H1 (cell line): ENCODE results near the gene CFAP58. TPM values are rescaled to one million over a fixed set of nuclear protein-coding genes. Genes with fewer than 3 reads are reported as not detected.

Source experiments
- CTCF ChIA-PET: fragments of 300-600 bp; sonication (Branson Sonifier 250); formaldehyde crosslinking; loops from one replicate; lab custom pipeline; 2021; ENCODE audit not compliant: partially characterized antibody; lab: Charles Lee
- POLR2A ChIA-PET: fragments of 300-600 bp; sonication (Branson Sonifier 250); formaldehyde crosslinking; loops from one replicate; lab custom pipeline; 2021; ENCODE audit warnings: inconsistent platforms; ENCODE audit not compliant: partially characterized antibody; lab: Charles Lee
- DNase-seq, 2 experiments: peaks; one replicate each; pipeline versions ENCODE4 v3.0.0 to v3.0.0-alpha.2; 2010 to 2022; ENCODE audit warnings: low spot score in 2 of 2, low read depth in 1 of 2, mixed read lengths in 1 of 2
- FAIRE-seq: peaks from 2 replicates; lab custom pipeline; 2011; peaks lifted over from hg19 to GRCh38; lab: Jason Lieb, UNC
- H2AFZ ChIP-seq: 2 replicates; pipeline ENCODE4 v1.8.1; 2012; ENCODE audit warnings: low read length, inconsistent platforms
- H2AK5ac ChIP-seq: 2 replicates; pipeline ENCODE4 v1.6.1; 2013; ENCODE audit warnings: low read depth, low read length
- H2BK120ac ChIP-seq: replicated peaks from 2 replicates; pipeline ENCODE3; 2013; ENCODE audit warnings: low read depth, low read length, inconsistent platforms
- H2BK12ac ChIP-seq: 2 replicates; pipeline ENCODE4 v1.6.1; 2013; ENCODE audit warnings: low read depth, low read length
- H2BK15ac ChIP-seq: 2 replicates; pipeline ENCODE4 v1.6.1; 2013; ENCODE audit warnings: low read length
- H2BK20ac ChIP-seq: 2 replicates; pipeline ENCODE4 v1.6.1; 2013; ENCODE audit warnings: low read length
- H2BK5ac ChIP-seq: 2 replicates; pipeline ENCODE4 v1.6.1; 2013; ENCODE audit warnings: low read depth, low read length
- H3K14ac ChIP-seq: 2 replicates; pipeline ENCODE4 v1.6.1; 2013; ENCODE audit warnings: inconsistent platforms; ENCODE audit not compliant: insufficient read length
- H3K18ac ChIP-seq: 2 replicates; pipeline ENCODE4 v1.6.1; 2013; ENCODE audit warnings: low read length; ENCODE audit errors: extremely low read depth
- H3K23ac ChIP-seq: 2 replicates; pipeline ENCODE4 v1.6.1; 2013; ENCODE audit warnings: inconsistent platforms; ENCODE audit not compliant: insufficient read length
- H3K23me2 ChIP-seq: 2 replicates; pipeline ENCODE4 v1.6.1; 2013; ENCODE audit warnings: low read depth, low read length
- H3K27ac ChIP-seq: 2 replicates; pipeline ENCODE4 v1.6.1; 2011; ENCODE audit warnings: low read depth, low read length, inconsistent platforms
- H3K27me3 ChIP-seq, 4 experiments: replicated peaks in 1 of 4; 1 replicate in 1 of 4; 2 replicates in 3 of 4; pipeline versions ENCODE4 v1.6.1 to v1.8.1; 2011 to 2013; ENCODE audit warnings: low read length in 3 of 4, mild to moderate bottlenecking in 3 of 4, inconsistent platforms in 2 of 4, mixed read lengths in 2 of 4, moderate library complexity in 1 of 4; ENCODE audit not compliant: control insufficient read depth in 3 of 4, insufficient read depth in 3 of 4; ENCODE audit errors: extremely low read depth in 1 of 4
- H3K36me3 ChIP-seq, 4 experiments: 2 replicates each; pipeline versions ENCODE4 v1.6.1 to v1.8.1; 2011 to 2013; ENCODE audit warnings: mild to moderate bottlenecking in 4 of 4, low read length in 3 of 4, moderate library complexity in 2 of 4, control low read depth in 1 of 4, inconsistent platforms in 1 of 4; ENCODE audit not compliant: insufficient read depth in 4 of 4, control insufficient read depth in 2 of 4
- H3K4ac ChIP-seq: replicated peaks from 2 replicates; pipeline ENCODE3; 2013; ENCODE audit warnings: low read length, low read depth, mixed read lengths, inconsistent platforms; ENCODE audit not compliant: insufficient read length
- H3K4me1 ChIP-seq, 4 experiments: replicated peaks in 1 of 4; 1 replicate in 1 of 4; 2 replicates in 3 of 4; pipeline versions ENCODE4 v1.6.1 to v1.8.1; 2011 to 2013; ENCODE audit warnings: low read length in 3 of 4, inconsistent platforms in 2 of 4, mixed read lengths in 1 of 4; ENCODE audit not compliant: insufficient read depth in 4 of 4, control insufficient read depth in 3 of 4
- H3K4me2 ChIP-seq, 2 experiments: 2 replicates each; pipeline versions ENCODE4 v1.6.1 to v1.8.1; 2011 to 2013; ENCODE audit warnings: low read depth in 2 of 2, low read length in 2 of 2, control low read depth in 1 of 2, inconsistent platforms in 1 of 2, mild to moderate bottlenecking in 1 of 2; ENCODE audit not compliant: insufficient read depth in 1 of 2
- H3K4me3 ChIP-seq, 4 experiments: fragments of 200-600, 300-600 bp in 1 of 4; sonication (generic), shearing (Covaris generic), sonication (Bioruptor Twin) in 1 of 4; 2 replicates each; pipeline versions ENCODE4 v1.5.1 to v1.8.1; 2011 to 2016; ENCODE audit warnings: low read length in 4 of 4, low read depth in 3 of 4, control low read depth in 2 of 4, inconsistent platforms in 2 of 4, mild to moderate bottlenecking in 2 of 4, mixed read lengths in 1 of 4, moderate library complexity in 1 of 4; ENCODE audit not compliant: insufficient read depth in 2 of 4; ENCODE audit errors: extremely low read depth in 1 of 4
- H3K56ac ChIP-seq: replicated peaks from 2 replicates; pipeline ENCODE3; 2013; ENCODE audit warnings: low read depth, mild to moderate bottlenecking, mixed read lengths, low read length, inconsistent platforms; ENCODE audit not compliant: insufficient read length
- H3K79me1 ChIP-seq: 2 replicates; pipeline ENCODE4 v1.6.1; 2013; ENCODE audit warnings: low read depth, low read length, control low read depth
- H3K79me2 ChIP-seq, 2 experiments: 2 replicates each; pipeline versions ENCODE4 v1.6.1 to v1.8.1; 2012 to 2013; ENCODE audit warnings: low read length in 2 of 2, mild to moderate bottlenecking in 2 of 2, inconsistent platforms in 1 of 2; ENCODE audit not compliant: insufficient read depth in 2 of 2, control insufficient read depth in 1 of 2
- H3K9ac ChIP-seq, 4 experiments: replicated peaks in 1 of 4; 1 replicate in 1 of 4; 2 replicates in 3 of 4; pipeline versions ENCODE4 v1.6.1 to v1.8.1; 2011 to 2013; ENCODE audit warnings: low read depth in 3 of 4, low read length in 3 of 4, control low read depth in 2 of 4, mild to moderate bottlenecking in 2 of 4, moderate library complexity in 2 of 4, inconsistent platforms in 1 of 4; ENCODE audit errors: extremely low read depth in 1 of 4
- H3K9me3 ChIP-seq, 2 experiments: 2 replicates each; pipeline versions ENCODE4 v1.6.1 to v1.8.1; 2012 to 2013; ENCODE audit warnings: mild to moderate bottlenecking in 2 of 2, moderate library complexity in 2 of 2, control low read depth in 1 of 2, inconsistent platforms in 1 of 2, low read depth in 1 of 2, low read length in 1 of 2, mixed read lengths in 1 of 2; ENCODE audit not compliant: insufficient read depth in 2 of 2
- H4K20me1 ChIP-seq, 2 experiments: replicated peaks in 1 of 2; 2 replicates each; pipeline versions ENCODE3 to v1.8.1; 2011 to 2013; ENCODE audit warnings: inconsistent platforms in 2 of 2, low read length in 2 of 2, mild to moderate bottlenecking in 1 of 2; ENCODE audit not compliant: insufficient read depth in 2 of 2, control insufficient read depth in 1 of 2
- H4K5ac ChIP-seq: 2 replicates; pipeline ENCODE4 v1.6.1; 2013; ENCODE audit warnings: low read length, low read depth, mixed read lengths, inconsistent platforms; ENCODE audit not compliant: insufficient read length
- H4K8ac ChIP-seq: 2 replicates; pipeline ENCODE4 v1.8.0; 2013; ENCODE audit warnings: mild to moderate bottlenecking, moderate library complexity, low read length, inconsistent platforms; ENCODE audit not compliant: insufficient read depth; ENCODE audit errors: extremely low read depth
- H4K91ac ChIP-seq: replicated peaks from 2 replicates; pipeline ENCODE3; 2013; ENCODE audit warnings: low read length, mixed read lengths, inconsistent platforms; ENCODE audit not compliant: insufficient read length
- ASH2L ChIP-seq: fragments of 200-600, 300-600 bp; sonication (generic); IDR thresholded peaks from one replicate; pipeline ENCODE4 v1.7.1; 2017; ENCODE audit warnings: low read length
- BRCA1 ChIP-seq: IDR thresholded peaks from 2 replicates; pipeline ENCODE4 v1.6.1; 2012; ENCODE audit warnings: low read depth, low read length, improper control_type of control experiment
- CREB1 ChIP-seq: IDR thresholded peaks from 2 replicates; pipeline ENCODE4 v1.6.1; 2012; ENCODE audit warnings: inconsistent platforms
- CTBP2 ChIP-seq: IDR thresholded peaks from 2 replicates; pipeline ENCODE4 v1.7.0; 2011; ENCODE audit warnings: borderline replicate concordance, mild to moderate bottlenecking, moderate library complexity, mixed read lengths, low read length; ENCODE audit not compliant: insufficient read depth, insufficient read length
- EZH2 ChIP-seq: fragments of 200-600 bp; sonication (generic); IDR thresholded peaks from 2 replicates; pipeline ENCODE4 v1.7.1; 2012; ENCODE audit warnings: low read depth, mild to moderate bottlenecking, moderate library complexity, low read length, inconsistent platforms; ENCODE audit not compliant: severe bottlenecking
- FOSL1 ChIP-seq: IDR thresholded peaks from 2 replicates; pipeline ENCODE4 v1.6.1; 2011; ENCODE audit warnings: mild to moderate bottlenecking, low read depth, low read length, moderate library complexity; ENCODE audit not compliant: insufficient read depth
- HDAC6 ChIP-seq: IDR thresholded peaks from one replicate; pipeline ENCODE4 v1.7.1; 2012; ENCODE audit warnings: low read depth, mild to moderate bottlenecking, inconsistent platforms, low read length, moderate library complexity
- KDM4A ChIP-seq: IDR thresholded peaks from one replicate; pipeline ENCODE4 v1.7.1; 2012; ENCODE audit warnings: low read depth, mild to moderate bottlenecking, moderate library complexity, low read length, inconsistent platforms; ENCODE audit not compliant: severe bottlenecking
- NANOG ChIP-seq: IDR thresholded peaks from 2 replicates; pipeline ENCODE4 v1.6.1; 2011; ENCODE audit warnings: low read length, low read depth, mild to moderate bottlenecking, inconsistent platforms; ENCODE audit not compliant: insufficient read depth, poor library complexity, severe bottlenecking
- RBBP5 ChIP-seq: IDR thresholded peaks from 2 replicates; pipeline ENCODE4 v1.7.1; 2012; ENCODE audit warnings: low read depth, mild to moderate bottlenecking, inconsistent platforms, low read length, moderate library complexity, borderline replicate concordance
- RNF2 ChIP-seq: fragments of 200-900, 300-1000 bp; sonication (generic); IDR thresholded peaks from 2 replicates; pipeline ENCODE4 v1.7.1; 2016; ENCODE audit warnings: borderline replicate concordance, low read depth, mild to moderate bottlenecking, antibody characterized with exemption, low read length; ENCODE audit not compliant: poor library complexity, severe bottlenecking; ENCODE audit errors: missing control alignments
- SIN3A ChIP-seq, 2 experiments: IDR thresholded peaks in 1 of 2; conservative IDR thresholded peaks in 1 of 2; 2 replicates each; pipeline ENCODE4 v1.6.1; 2011 to 2012; ENCODE audit warnings: low read length in 2 of 2, improper control_type of control experiment in 1 of 2, low read depth in 1 of 2, mild to moderate bottlenecking in 1 of 2
- SRF ChIP-seq: IDR thresholded peaks from 2 replicates; pipeline ENCODE4 v1.6.1; 2011; ENCODE audit warnings: mild to moderate bottlenecking, low read depth, low read length, moderate library complexity
- TEAD4 ChIP-seq: IDR thresholded peaks from 2 replicates; pipeline ENCODE4 v1.6.1; 2012; ENCODE audit warnings: low read depth, low read length, inconsistent platforms, mixed read lengths
- WGBS, 2 experiments: shearing (Covaris generic) in 1 of 2; methylation state at CpG; one replicate each; pipeline versions ENCODE4 v1.1.6 to v1.1.7; 2013 to 2015; ENCODE audit warnings: low lambda C conversion rate in 2 of 2, mixed read lengths in 2 of 2, inconsistent platforms in 1 of 2, low coverage in 1 of 2, missing lambda C conversion rate in 1 of 2; ENCODE audit not compliant: insufficient replicate concordance in 2 of 2, insufficient coverage in 1 of 2, insufficient read length in 1 of 2; ENCODE audit errors: extremely low coverage in 1 of 2, missing lambda C conversion rate in 1 of 2; 5-methylcytosine and 5-hydroxymethylcytosine counted together
- polyA plus RNA-seq, 7 experiments: library from polyadenylated mRNA; depleted of rRNA in 3 of 7; stranded (reverse) in 5 of 7; unstranded in 2 of 7; fragments of >200 nt in 5 of 7; fragments of 200-250 nt in 2 of 7; gene quantifications; 1 replicate in 5 of 7; 2 replicates in 1 of 7; 4 replicates in 1 of 7; pipeline versions ENCODE4 v1.2.1 to v1.2.3, GENCODE V29; 2011 to 2013; ENCODE audit warnings: missing spikeins in 2 of 7, mixed read lengths in 2 of 7
- total RNA-seq: library from RNA; stranded (reverse); fragmentation: NEBNext Ultra II Directional; extraction: Animal tissue kit (Norgen Biotek cat#: 25700); gene quantifications from 2 replicates; pipeline ENCODE4 v1.2.1, GENCODE V29; 2021

The CFAP58 gene
- total and polyA plus RNA-seq, 2 of the 8 experiments (the other 6 are each of a cell fraction or from before 2014, with no cell fraction given) = 0.32 to 0.71 TPM

GRCh38 chr10:104359811-104360210 is 6.2 kb downstream of the CFAP58 start:
- POLR2A ChIA-PET = no interaction called here
- no peak overlapping the region for H3K4me2 ChIP-seq
- FAIRE-seq = no peak
- TF ChIP-seq CTBP2 (no peak), RNF2 (no peak), SRF (no peak), EZH2 (no peak), BRCA1 (no peak), KDM4A (no peak), ASH2L (no peak), RBBP5 (no peak), TEAD4 (no peak), NANOG (no peak), FOSL1 (no peak), CREB1 (no peak), SIN3A (conservative IDR thresholded peaks at IDR 0.05 in 1 of 2, IDR thresholded peaks at IDR 0.05 in 1 of 2; ENCODE audit: low read depth in 1 of 2, low read length in 2 of 2) (no peak), HDAC6 (no peak)

More at GRCh38 chr10:104359811-104360210, 6.2 kb downstream of the CFAP58 start:
- Histone ChIP-seq H4K91ac (no peak overlapping the region), H2BK15ac (no peak overlapping the region), H3K14ac (no peak overlapping the region), H4K8ac (no peak overlapping the region), H3K9me3 (0 out of 4 replicates have a peak, but pooled peaks cover 0 to 2% of the 10 kb centered on the region in 2 experiments), H3K79me1 (no peaks in the 10 kb centered on the region), H3K23me2 (no peaks in the 10 kb centered on the region; the same call in 1 of the 2 replicates), H3K27ac (no peak overlapping the region), H3K27me3 (peaks cover 0 to 1% (median under 1%) of the 10 kb centered on the region in 4 experiments; a peak in 2 of 7 replicates), H2BK120ac (no peak overlapping the region), H3K9ac (no peak overlapping the region), H3K4me1 (no peaks in the 10 kb centered on the region), H2BK12ac (no peak overlapping the region), H2BK5ac (no peak overlapping the region), H3K4ac (no peak overlapping the region), H3K18ac (no peak overlapping the region), H4K20me1 (no peaks in the 10 kb centered on the region), H2AFZ (no peak overlapping the region), H3K56ac (no peak overlapping the region), H3K4me3 (no peak overlapping the region), H2AK5ac (no peak overlapping the region), H3K79me2 (no peaks in the 10 kb centered on the region), H3K23ac (no peak overlapping the region), H4K5ac (no peak overlapping the region), H2BK20ac (no peak overlapping the region), H3K36me3 (no peaks in the 10 kb centered on the region)
- no peak for DNase-seq
- CTCF ChIA-PET = interaction anchor here (1.1 kb wide), 1 partner anchor 68 kb away, joined by 3 read pairs; no protein-coding TSS in a partner anchor
- WGBS, 2 experiments = 70% methylated on average over 2 of the region's 2 CpGs; no CpG with 5 or more reads in 1 of the 2 experiments
